ENCODE measurements around the gene TRMO. TPM values are rescaled to one million over a fixed set of nuclear protein-coding genes. Genes with fewer than 3 reads are reported as not detected.

TRMO gene
- total RNA-seq, 1 donor from 2014 or later = 11.2 TPM

GRCh38 chr9:97944612-97945011, 22.3 kb upstream of the TRMO start:
- TF ChIP-seq CTCF (IDR thresholded peaks at IDR 0.05; ENCODE audit: partially characterized antibody, unreplicated experiment) = no peak
- Mint-ChIP-seq H3K4me1 (ENCODE audit: low read depth, unreplicated experiment) (no peaks in the 10 kb centered on the region), H3K36me3 (ENCODE audit: unreplicated experiment) (no peaks in the 10 kb centered on the region), H3K27me3 (ENCODE audit: unreplicated experiment) (peaks cover 11% of the 10 kb centered on the region), H3K9me3 (ENCODE audit: unreplicated experiment) (peaks cover 4% of the 10 kb centered on the region), H3K4me3 (ENCODE audit: unreplicated experiment) (no peak overlapping the region), H3K27ac (ENCODE audit: unreplicated experiment) (no peak overlapping the region)
- DNase-seq = no peak

DNA sequence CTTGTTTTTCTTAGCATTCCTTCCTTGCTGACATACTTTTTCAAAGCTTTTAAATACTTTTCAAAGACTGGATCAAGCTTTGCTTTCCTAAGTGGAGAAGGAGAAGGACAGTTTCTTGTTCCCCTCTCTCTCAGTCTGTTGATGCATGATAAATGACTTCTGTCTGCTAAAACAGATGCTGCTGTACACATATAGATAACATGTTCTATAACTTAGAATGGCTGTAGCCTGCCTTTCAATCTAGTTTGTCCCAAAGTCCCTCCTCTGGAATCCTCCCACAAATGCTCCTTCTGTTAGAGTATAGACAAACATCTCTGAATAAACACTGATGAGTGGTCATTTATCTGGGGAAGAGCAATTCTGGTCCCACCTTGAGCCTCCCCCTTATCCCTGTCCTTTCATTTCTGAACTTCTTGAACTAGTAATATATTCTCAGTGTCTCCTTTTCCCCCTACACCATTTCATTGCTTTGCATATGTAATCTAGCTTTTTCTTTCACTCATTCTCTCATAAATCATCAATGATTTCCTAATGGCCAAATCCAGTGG, 21.1 kb upstream of the TRMO start:
- DNase-seq = no peak
- peaks cover 2% of the 10 kb centered on the region for H3K9me3 Mint-ChIP-seq (ENCODE audit: unreplicated experiment)
- H3K4me3 Mint-ChIP-seq (ENCODE audit: unreplicated experiment) = no peak overlapping the region
- H3K27ac Mint-ChIP-seq (ENCODE audit: unreplicated experiment) = no peak overlapping the region
- no peaks in the 10 kb centered on the region for H3K36me3 Mint-ChIP-seq (ENCODE audit: unreplicated experiment)
- TF ChIP-seq CTCF (IDR thresholded peaks at IDR 0.05; ENCODE audit: partially characterized antibody, unreplicated experiment) = no peak
- H3K4me1 Mint-ChIP-seq (ENCODE audit: low read depth, unreplicated experiment) = no peaks in the 10 kb centered on the region
- peaks cover 8% of the 10 kb centered on the region for H3K27me3 Mint-ChIP-seq (ENCODE audit: unreplicated experiment)

GRCh38 chr9:97941323-97941722, 19.0 kb upstream of the TRMO start:
- TF ChIP-seq CTCF (IDR thresholded peaks at IDR 0.05; ENCODE audit: partially characterized antibody, unreplicated experiment) = no peak
- Mint-ChIP-seq H3K4me1 (ENCODE audit: low read depth, unreplicated experiment) (no peaks in the 10 kb centered on the region), H3K36me3 (ENCODE audit: unreplicated experiment) (no peaks in the 10 kb centered on the region), H3K9me3 (ENCODE audit: unreplicated experiment) (no peaks in the 10 kb centered on the region), H3K27me3 (ENCODE audit: unreplicated experiment) (peaks cover 7% of the 10 kb centered on the region), H3K4me3 (ENCODE audit: unreplicated experiment) (no peak overlapping the region), H3K27ac (ENCODE audit: unreplicated experiment) (no peak overlapping the region)
- no peak for DNase-seq

DNA sequence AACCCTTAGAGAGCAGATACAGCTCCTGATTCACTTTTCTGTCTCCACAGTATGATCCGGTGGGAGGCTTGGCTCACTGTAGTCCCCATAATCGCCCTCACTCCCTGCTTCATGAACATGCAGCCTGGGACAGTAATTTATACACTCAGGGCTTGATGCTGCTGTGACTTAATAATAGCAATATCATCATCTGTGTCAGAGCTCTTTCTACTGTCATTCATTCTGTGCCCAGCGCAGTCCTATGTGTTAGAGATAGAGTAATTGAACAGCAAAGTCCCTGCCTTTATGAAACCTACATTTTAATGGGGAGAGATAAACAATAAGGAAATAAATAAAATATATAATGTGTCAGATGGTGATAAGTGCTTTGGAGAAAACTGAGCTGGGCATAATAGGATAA, 18.4 kb upstream of the TRMO start:
- Mint-ChIP-seq H3K27me3 (ENCODE audit: unreplicated experiment) (peaks cover 7% of the 10 kb centered on the region), H3K4me3 (ENCODE audit: unreplicated experiment) (no peak overlapping the region), H3K27ac (ENCODE audit: unreplicated experiment) (no peak overlapping the region), H3K36me3 (ENCODE audit: unreplicated experiment) (no peaks in the 10 kb centered on the region), H3K9me3 (ENCODE audit: unreplicated experiment) (no peaks in the 10 kb centered on the region), H3K4me1 (ENCODE audit: low read depth, unreplicated experiment) (no peaks in the 10 kb centered on the region)
- TF ChIP-seq CTCF (IDR thresholded peaks at IDR 0.05; ENCODE audit: partially characterized antibody, unreplicated experiment) = no peak
- no peak for DNase-seq

DNA sequence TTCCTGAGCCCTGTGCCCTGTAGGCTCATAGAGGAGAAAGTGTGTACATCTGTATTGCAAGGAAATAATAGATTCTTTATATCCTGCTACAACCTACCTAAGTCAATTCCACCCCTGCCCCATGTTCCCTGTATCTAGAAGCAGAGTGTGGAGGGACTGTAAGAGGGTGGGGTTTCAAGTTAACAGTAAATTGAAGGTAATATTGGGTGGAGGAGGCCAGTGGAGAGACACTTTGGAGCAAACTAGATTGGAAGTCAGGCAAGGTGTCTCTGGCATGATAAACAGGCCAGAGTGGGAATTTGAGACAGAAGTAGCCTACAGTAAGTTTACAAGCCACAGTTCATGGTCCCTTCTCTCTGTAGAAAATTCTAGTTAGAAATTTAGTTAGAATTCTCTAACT, 17.9 kb upstream of the TRMO start:
- Mint-ChIP-seq H3K4me3 (ENCODE audit: unreplicated experiment) (no peak overlapping the region), H3K27ac (ENCODE audit: unreplicated experiment) (no peak overlapping the region), H3K27me3 (ENCODE audit: unreplicated experiment) (peaks cover 7% of the 10 kb centered on the region), H3K9me3 (ENCODE audit: unreplicated experiment) (no peaks in the 10 kb centered on the region), H3K4me1 (ENCODE audit: low read depth, unreplicated experiment) (peaks cover under 1% of the 10 kb centered on the region), H3K36me3 (ENCODE audit: unreplicated experiment) (no peaks in the 10 kb centered on the region)
- DNase-seq = no peak
- TF ChIP-seq CTCF (IDR thresholded peaks at IDR 0.05; ENCODE audit: partially characterized antibody, unreplicated experiment) = no peak

Measured in glutamatergic neuron (in vitro differentiated cells).